OCI-LY1 (cell line): Measurements from ENCODE around the gene ZBTB6.

Experiments used
- H2AFZ ChIP-seq: fragments of 200-600 bp; sonication (generic), shearing (Covaris generic); 2 replicates; pipeline ENCODE4 v1.6.0; 2014; ENCODE audit warnings: antibody characterized with exemption, mild to moderate bottlenecking, low read length
- H3F3A ChIP-seq: fragments of 200-600 bp; sonication (generic), shearing (Covaris generic); 2 replicates; pipeline ENCODE4 v1.6.0; 2014; ENCODE audit warnings: mild to moderate bottlenecking, antibody characterized with exemption, low read length, moderate library complexity; ENCODE audit not compliant: insufficient read depth
- H3K27ac ChIP-seq: fragments of 200-600 bp; sonication (generic); 2 replicates; pipeline ENCODE4 v1.5.1; 2014; ENCODE audit warnings: low read length, mixed run types, mild to moderate bottlenecking, low read depth; ENCODE audit not compliant: poor library complexity, severe bottlenecking
- H3K27me3 ChIP-seq: fragments of 200-600 bp; sonication (generic); 2 replicates; pipeline ENCODE4 v1.6.0; 2014; ENCODE audit warnings: antibody characterized with exemption, mild to moderate bottlenecking, low read length, moderate library complexity; ENCODE audit not compliant: insufficient read depth
- H3K36me3 ChIP-seq: fragments of 200-600 bp; sonication (generic); 2 replicates; pipeline ENCODE4 v1.6.1; 2014; ENCODE audit warnings: mild to moderate bottlenecking, antibody characterized with exemption, low read length, moderate library complexity, mixed read lengths; ENCODE audit not compliant: insufficient read depth
- H3K4me1 ChIP-seq: fragments of 200-600 bp; sonication (generic); 2 replicates; pipeline ENCODE4 v1.5.1; 2014; ENCODE audit warnings: mild to moderate bottlenecking, low read length, moderate library complexity; ENCODE audit not compliant: insufficient read depth, severe bottlenecking
- H3K4me2 ChIP-seq: fragments of 200-600 bp; sonication (generic), shearing (Covaris generic); 2 replicates; pipeline ENCODE4 v1.6.1; 2014; ENCODE audit warnings: low read length
- H3K4me3 ChIP-seq: fragments of 200-600 bp; sonication (generic); 2 replicates; pipeline ENCODE4 v1.5.1; 2014; ENCODE audit warnings: low read length, low read depth, mild to moderate bottlenecking, mixed read lengths; ENCODE audit not compliant: poor library complexity, severe bottlenecking
- H3K79me2 ChIP-seq: fragments of 200-600 bp; shearing (Covaris generic); 2 replicates; pipeline ENCODE4 v1.6.1; 2016; ENCODE audit warnings: mixed run types, low read length, mixed read lengths; ENCODE audit not compliant: insufficient read depth
- H3K9ac ChIP-seq: fragments of 200-600 bp; sonication (generic), shearing (Covaris generic); 2 replicates; pipeline ENCODE4 v1.6.1; 2014; ENCODE audit warnings: mild to moderate bottlenecking, low read length, mixed read lengths
- H3K9me2 ChIP-seq: fragments of 200-600 bp; sonication (generic), shearing (Covaris generic); 2 replicates; pipeline ENCODE4 v1.6.1; 2014; ENCODE audit warnings: low read depth, mild to moderate bottlenecking, low read length, mixed read lengths
- H3K9me3 ChIP-seq: fragments of 200-600 bp; shearing (Covaris generic); 2 replicates; pipeline ENCODE4 v1.6.1; 2014; ENCODE audit warnings: low read length, mixed read lengths
- H4K20me1 ChIP-seq: fragments of 200-600 bp; sonication (generic), shearing (Covaris generic); 2 replicates; pipeline ENCODE4 v1.6.0; 2016; ENCODE audit warnings: mild to moderate bottlenecking, low read length; ENCODE audit not compliant: insufficient read depth
- EZH2 ChIP-seq: fragments of 200-600 bp; sonication (generic), shearing (Covaris generic); IDR thresholded peaks from 2 replicates; pipeline ENCODE4 v1.8.0; 2017; ENCODE audit warnings: borderline replicate concordance, mixed run types, mild to moderate bottlenecking, antibody characterized with exemption, low read length, moderate library complexity, mixed read lengths
- TF ChIP-seq, protein P1 (sequence below): fragments of 200-600 bp; sonication (generic), shearing (Covaris generic); IDR thresholded peaks from 2 replicates; pipeline ENCODE4 v1.5.1; 2017; ENCODE audit warnings: mild to moderate bottlenecking, antibody characterized with exemption, low read length, moderate library complexity, mixed read lengths

Gene ZBTB6

GRCh38 chr9:122954253-122954691 is 41.1 kb upstream of the ZBTB6 start:
- H3K9ac ChIP-seq: no peak overlapping the region
- H3K4me1 ChIP-seq: no peaks in the 10 kb centered on the region
- H3K27me3 ChIP-seq: no peaks in the 10 kb centered on the region
- H3K4me2 ChIP-seq: no peak overlapping the region
- no peaks in the 10 kb centered on the region for H3K9me2 ChIP-seq
- no peaks in the 10 kb centered on the region for H3F3A ChIP-seq
- no peaks in the 10 kb centered on the region for H4K20me1 ChIP-seq
- H3K4me3 ChIP-seq: no peak overlapping the region
- TF ChIP-seq, protein P1, sequence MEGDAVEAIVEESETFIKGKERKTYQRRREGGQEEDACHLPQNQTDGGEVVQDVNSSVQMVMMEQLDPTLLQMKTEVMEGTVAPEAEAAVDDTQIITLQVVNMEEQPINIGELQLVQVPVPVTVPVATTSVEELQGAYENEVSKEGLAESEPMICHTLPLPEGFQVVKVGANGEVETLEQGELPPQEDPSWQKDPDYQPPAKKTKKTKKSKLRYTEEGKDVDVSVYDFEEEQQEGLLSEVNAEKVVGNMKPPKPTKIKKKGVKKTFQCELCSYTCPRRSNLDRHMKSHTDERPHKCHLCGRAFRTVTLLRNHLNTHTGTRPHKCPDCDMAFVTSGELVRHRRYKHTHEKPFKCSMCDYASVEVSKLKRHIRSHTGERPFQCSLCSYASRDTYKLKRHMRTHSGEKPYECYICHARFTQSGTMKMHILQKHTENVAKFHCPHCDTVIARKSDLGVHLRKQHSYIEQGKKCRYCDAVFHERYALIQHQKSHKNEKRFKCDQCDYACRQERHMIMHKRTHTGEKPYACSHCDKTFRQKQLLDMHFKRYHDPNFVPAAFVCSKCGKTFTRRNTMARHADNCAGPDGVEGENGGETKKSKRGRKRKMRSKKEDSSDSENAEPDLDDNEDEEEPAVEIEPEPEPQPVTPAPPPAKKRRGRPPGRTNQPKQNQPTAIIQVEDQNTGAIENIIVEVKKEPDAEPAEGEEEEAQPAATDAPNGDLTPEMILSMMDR: no peak
- TF ChIP-seq EZH2: no peak
- peaks cover 16% of the 10 kb centered on the region for H3K36me3 ChIP-seq
- no peak overlapping the region for H3K27ac ChIP-seq
- H3K79me2 ChIP-seq: peaks cover 60% of the 10 kb centered on the region
- H3K9me3 ChIP-seq: no peaks in the 10 kb centered on the region
- H2AFZ ChIP-seq: no peak overlapping the region

- H4K20me1 ChIP-seq: no peaks in the 10 kb centered on the region
- no peak overlapping the region for H3K9ac ChIP-seq
- no peaks in the 10 kb centered on the region for H3K9me3 ChIP-seq
- no peak overlapping the region for H3K27ac ChIP-seq
- H3K4me3 ChIP-seq: no peak overlapping the region
- H3K79me2 ChIP-seq: peaks cover 86% of the 10 kb centered on the region
- H3K27me3 ChIP-seq: no peaks in the 10 kb centered on the region
- H2AFZ ChIP-seq: no peak overlapping the region
- no peaks in the 10 kb centered on the region for H3K4me1 ChIP-seq
- H3K4me2 ChIP-seq: no peak overlapping the region
- H3F3A ChIP-seq: no peaks in the 10 kb centered on the region
- H3K36me3 ChIP-seq: peaks cover 6% of the 10 kb centered on the region; the same call in 1 of the 2 replicates
- H3K9me2 ChIP-seq: no peaks in the 10 kb centered on the region
- TF ChIP-seq, protein P1: no peak
- TF ChIP-seq EZH2: no peak
Observed at GRCh38 chr9:122951056-122951455, 37.9 kb upstream of the ZBTB6 start.

- Histone ChIP-seq H3K4me1 (peaks cover 6% of the 10 kb centered on the region), H2AFZ (no peak overlapping the region), H3K9me3 (no peaks in the 10 kb centered on the region), H3K9ac (no peak overlapping the region), H3K9me2 (no peaks in the 10 kb centered on the region), H3K4me3 (no peak overlapping the region), H3K36me3 (peaks cover 7% of the 10 kb centered on the region; the same call in 1 of the 2 replicates), H3K27ac (no peak overlapping the region), H3K79me2 (peaks cover 86% of the 10 kb centered on the region), H3K27me3 (no peaks in the 10 kb centered on the region), H3K4me2 (no peak overlapping the region), H4K20me1 (no peaks in the 10 kb centered on the region), H3F3A (no peaks in the 10 kb centered on the region)
- TF ChIP-seq EZH2: no peak
- TF ChIP-seq, protein P1: no peak
Observed at GRCh38 chr9:122950263-122950662, 37.1 kb upstream of the ZBTB6 start.
